ENCODE results near the gene IFI16.

- no peak for TF ChIP-seq CTCF (IDR thresholded peaks at IDR 0.05)
- TF ChIP-seq POLR2A (IDR thresholded peaks at IDR 0.05): no peak
These were observed 66.9 kb downstream of the IFI16 start, which contains the start of gene AIM2 for GRCh38 chr1:159076438-159077119.

Data from adrenal gland (tissue), 5 donors.